K562 (cell line): ENCODE results near the gene ORAI2. TPM values are rescaled to one million over a fixed set of nuclear protein-coding genes. Genes with fewer than 3 reads are reported as not detected.

Experiments
- ATF7 ChIP-seq: fragments of 450-650 bp; IDR thresholded peaks from 2 replicates; pipeline ENCODE4 v1.7.1; 2014; ENCODE audit warnings: mild to moderate bottlenecking, moderate library complexity
- C11orf30 ChIP-seq: fragments of 450-650 bp; IDR thresholded peaks from 2 replicates; pipeline ENCODE4 v1.6.1; 2016; ENCODE audit warnings: low read depth, mild to moderate bottlenecking
- CBX2 ChIP-seq: fragments of 200-600 bp; sonication (generic); IDR thresholded peaks from one replicate; pipeline ENCODE4 v1.6.1; 2012; ENCODE audit warnings: mild to moderate bottlenecking, low read length, inconsistent platforms; ENCODE audit not compliant: insufficient read depth, poor library complexity, severe bottlenecking
- CCNT2 ChIP-seq: IDR thresholded peaks from 2 replicates; pipeline ENCODE4 v1.6.1; 2011; ENCODE audit warnings: borderline replicate concordance, low read depth, mild to moderate bottlenecking, moderate library complexity, mixed read lengths, low read length; ENCODE audit not compliant: insufficient read length; ENCODE audit errors: extremely low read depth
- DACH1 ChIP-seq: fragments of 450-650 bp; IDR thresholded peaks from 2 replicates; pipeline ENCODE4 v1.6.1; 2018; ENCODE audit not compliant: partially characterized antibody
- ESRRB ChIP-seq: fragments of 250-450 bp; sonication (Bioruptor Pico); IDR thresholded peaks from 2 replicates; pipeline ENCODE4 v1.5.0; 2020; ENCODE audit warnings: mild to moderate bottlenecking, moderate library complexity, borderline replicate concordance
- FOXJ2 ChIP-seq: fragments of 200-800 bp; sonication (Bioruptor generic); IDR thresholded peaks from 2 replicates; pipeline ENCODE4 v1.6.1; 2016; ENCODE audit warnings: missing genetic modification characterization, missing compliant biosample characterization
- HDAC6 ChIP-seq: IDR thresholded peaks from 2 replicates; pipeline ENCODE4 v1.6.1; 2012; ENCODE audit warnings: low read depth, mild to moderate bottlenecking, control low read depth, inconsistent platforms, low read length, moderate library complexity
- JUN ChIP-seq, 2 experiments: sonication (generic) in 1 of 2; formaldehyde crosslinking in 1 of 2; IDR thresholded peaks; 2 replicates each; pipeline versions ENCODE4 v1.6.1 to v1.8.0; 2012 to 2022; ENCODE audit warnings: borderline replicate concordance in 2 of 2, mild to moderate bottlenecking in 2 of 2, improper control_type of control experiment in 1 of 2, low read depth in 1 of 2, low read length in 1 of 2, missing genetic modification reagents in 1 of 2
- MAFF ChIP-seq: IDR thresholded peaks from 2 replicates; pipeline ENCODE4 v1.6.1; 2012; ENCODE audit warnings: low read length, improper control_type of control experiment
- MAFK ChIP-seq: IDR thresholded peaks from 2 replicates; pipeline ENCODE4 v1.6.1; 2011; ENCODE audit warnings: low read length, improper control_type of control experiment
- MYNN ChIP-seq, 2 experiments: sonication (generic); formaldehyde crosslinking in 1 of 2; IDR thresholded peaks; 2 replicates each; pipeline versions ENCODE4 v1.5.0 to v1.6.1; 2016 to 2020; ENCODE audit warnings: antibody characterized with exemption in 1 of 2, missing genetic modification reagents in 1 of 2
- RBM22 ChIP-seq: fragments of 200-400 bp; formaldehyde crosslinking; IDR thresholded peaks from 2 replicates; pipeline ENCODE4 v1.6.1; 2018; ENCODE audit warnings: low read length, low read depth; ENCODE audit not compliant: poor library complexity, severe bottlenecking
- RBM25 ChIP-seq: fragments of 200-400 bp; formaldehyde crosslinking; IDR thresholded peaks from 2 replicates; pipeline ENCODE4 v1.6.1; 2018; ENCODE audit warnings: low read length, low read depth, moderate library complexity; ENCODE audit not compliant: severe bottlenecking
- SIX5 ChIP-seq, 2 experiments: IDR thresholded peaks; 2 replicates each; pipeline ENCODE4 v1.6.1; 2011; ENCODE audit warnings: low read length in 2 of 2, borderline replicate concordance in 1 of 2, low read depth in 1 of 2, mild to moderate bottlenecking in 1 of 2, moderate library complexity in 1 of 2; ENCODE audit not compliant: insufficient read depth in 1 of 2
- SMC3 ChIP-seq: conservative IDR thresholded peaks from 2 replicates; pipeline ENCODE4 v1.6.1; 2011; ENCODE audit warnings: low read depth, low read length, improper control_type of control experiment; ENCODE audit not compliant: insufficient read depth
- TAL1 ChIP-seq: fragments of 450-650 bp; IDR thresholded peaks from 2 replicates; pipeline ENCODE4 v1.6.1; 2016; ENCODE audit warnings: mild to moderate bottlenecking
- TCFL5 ChIP-seq: fragments of 250-450 bp; sonication (Bioruptor Pico); conservative IDR thresholded peaks from 2 replicates; pipeline ENCODE4 v1.6.1; 2021; ENCODE audit warnings: mild to moderate bottlenecking, moderate library complexity, matching md5 sums
- XRCC5 ChIP-seq: fragments of 200-400 bp; formaldehyde crosslinking; IDR thresholded peaks from 2 replicates; pipeline ENCODE4 v1.6.1; 2017; ENCODE audit warnings: low read depth, mild to moderate bottlenecking, low read length
- ZBED1 ChIP-seq: IDR thresholded peaks from 2 replicates; pipeline ENCODE4 v1.6.1; 2014
- ZNF408 ChIP-seq: fragments of 250-450 bp; sonication (Bioruptor Pico); IDR thresholded peaks from 2 replicates; pipeline ENCODE4 v1.4.0; 2020; ENCODE audit warnings: low read depth, mild to moderate bottlenecking, moderate library complexity
- polyA plus RNA-seq, 8 experiments: library from polyadenylated mRNA; depleted of rRNA in 4 of 8; stranded (reverse) in 5 of 8; unstranded in 3 of 8; fragments of >200 nt; fragmentation: Nextera tagmentation in 2 of 8; fragmentation: Illumina TruSeq in 1 of 8; extraction: Ambion mirVana in 2 of 8; extraction: Trizol in 1 of 8; gene quantifications; 2 replicates each; pipeline versions ENCODE4 v1.2.1 to v1.2.3, GENCODE V29; 2011 to 2014; ENCODE audit warnings: inconsistent platforms in 1 of 8, missing spikeins in 1 of 8
- total RNA-seq, 7 experiments: library from RNA; depleted of rRNA in 6 of 7; stranded (reverse); fragments of >200 nt in 6 of 7; fragmentation: Illumina TruSeq in 2 of 7; extraction: Trizol in 2 of 7; gene quantifications; 2 replicates each; pipeline versions ENCODE4 v1.2.1 to v1.2.3, GENCODE V29; 2011 to 2021; ENCODE audit warnings: low replicate concordance in 1 of 7
- TF ChIP-seq, protein P1 (sequence below): sonication (generic); formaldehyde crosslinking; IDR thresholded peaks from 2 replicates; pipeline ENCODE4 v1.8.0; 2022; ENCODE audit warnings: missing genetic modification reagents, mild to moderate bottlenecking, borderline replicate concordance
- TF ChIP-seq, protein P2 (sequence below): sonication (generic); formaldehyde crosslinking; IDR thresholded peaks from 2 replicates; pipeline ENCODE4 v1.8.0; 2022; ENCODE audit warnings: missing genetic modification reagents, mild to moderate bottlenecking, moderate library complexity, borderline replicate concordance

Gene ORAI2
- total and polyA plus RNA-seq, 9 of the 15 experiments (the other 6 are each of a cell fraction or from before 2014, with no cell fraction given): 1.1 to 27.7 (median 9.2) TPM

- TF ChIP-seq TAL1 (no peak), TCFL5 (no peak), MYNN (IDR thresholded peaks at IDR 0.05) (peak; percentile 48; the same call in 1 of the 2 replicates), MYNN (CRISPR knock-in tag; IDR thresholded peaks at IDR 0.05) (no peak), RBM25 (no peak), MAFF (no peak), ZBED1 (no peak), SMC3 (peak; percentile 96), C11orf30 (no peak), DACH1 (no peak), JUN (IDR thresholded peaks at IDR 0.05; ENCODE audit: borderline replicate concordance, low read depth, low read length) (no peak), JUN (CRISPR knock-in tag; IDR thresholded peaks at IDR 0.05; ENCODE audit: borderline replicate concordance) (no peak), CBX2 (no peak), ESRRB (CRISPR knock-in tag) (no peak), HDAC6 (no peak), CCNT2 (no peak), SIX5 (IDR thresholded peaks at IDR 0.05; ENCODE audit: borderline replicate concordance in 1 of 2, insufficient read depth in 1 of 2, low read depth in 1 of 2, low read length in 2 of 2) (no peak), ATF7 (peak; percentile 17; the same call in 1 of the 2 replicates), XRCC5 (0 out of 2 replicates have a peak, but pooled peaks have one; percentile 27), FOXJ2 (tag) (no peak), MAFK (0 out of 2 replicates have a peak, but pooled peaks have one; percentile 7), ZNF408 (no peak), RBM22 (no peak)
- TF ChIP-seq, protein P1, sequence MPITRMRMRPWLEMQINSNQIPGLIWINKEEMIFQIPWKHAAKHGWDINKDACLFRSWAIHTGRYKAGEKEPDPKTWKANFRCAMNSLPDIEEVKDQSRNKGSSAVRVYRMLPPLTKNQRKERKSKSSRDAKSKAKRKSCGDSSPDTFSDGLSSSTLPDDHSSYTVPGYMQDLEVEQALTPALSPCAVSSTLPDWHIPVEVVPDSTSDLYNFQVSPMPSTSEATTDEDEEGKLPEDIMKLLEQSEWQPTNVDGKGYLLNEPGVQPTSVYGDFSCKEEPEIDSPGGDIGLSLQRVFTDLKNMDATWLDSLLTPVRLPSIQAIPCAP (CRISPR knock-in tag): no peak
- TF ChIP-seq, protein P2, sequence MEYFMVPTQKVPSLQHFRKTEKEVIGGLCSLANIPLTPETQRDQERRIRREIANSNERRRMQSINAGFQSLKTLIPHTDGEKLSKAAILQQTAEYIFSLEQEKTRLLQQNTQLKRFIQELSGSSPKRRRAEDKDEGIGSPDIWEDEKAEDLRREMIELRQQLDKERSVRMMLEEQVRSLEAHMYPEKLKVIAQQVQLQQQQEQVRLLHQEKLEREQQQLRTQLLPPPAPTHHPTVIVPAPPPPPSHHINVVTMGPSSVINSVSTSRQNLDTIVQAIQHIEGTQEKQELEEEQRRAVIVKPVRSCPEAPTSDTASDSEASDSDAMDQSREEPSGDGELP: 0 out of 2 replicates have a peak, but pooled peaks have one; percentile 46
These were observed 42.5 kb upstream of the ORAI2 start (continued) for GRCh38 chr7:102390697-102391484.
